SK-N-SH treated with all-trans-retinoic acid at 6 μM for 48 hours (cell line): ENCODE data around the gene SARS1.

ENCODE experiments used
- ATAC-seq: fragments of 200-7000 bp; cut with Tn5 transposase; 3 replicates; pipeline ENCODE4 v1.9.1; 2020; ENCODE audit warnings: mild to moderate bottlenecking, moderate library complexity
- ARNTL ChIP-seq: fragments of 450-650 bp; formaldehyde crosslinking; IDR thresholded peaks from 2 replicates; pipeline ENCODE4 v1.5.0; 2020; ENCODE audit warnings: low read depth, mild to moderate bottlenecking, moderate library complexity, borderline replicate concordance
- BACH2 ChIP-seq: fragments of 250-450 bp; sonication (Bioruptor Pico); IDR thresholded peaks from 2 replicates; pipeline ENCODE4 v1.9.0; 2021; ENCODE audit warnings: mild to moderate bottlenecking, borderline replicate concordance
- CREB5 ChIP-seq: fragments of 250-450 bp; sonication (Bioruptor Pico); IDR thresholded peaks from 2 replicates; pipeline ENCODE4 v1.5.1; 2020; ENCODE audit warnings: low read depth, mild to moderate bottlenecking, moderate library complexity
- CSDC2 ChIP-seq: fragments of 250-450 bp; sonication (Bioruptor Pico); IDR thresholded peaks from 2 replicates; pipeline ENCODE4 v1.5.0; 2020; ENCODE audit warnings: mild to moderate bottlenecking, moderate library complexity
- CSRNP3 ChIP-seq: fragments of 250-450 bp; sonication (Bioruptor Pico); IDR thresholded peaks from 2 replicates; pipeline ENCODE4 v1.5.1; 2021; ENCODE audit warnings: mild to moderate bottlenecking, moderate library complexity
- ESRRG ChIP-seq: fragments of 250-450 bp; sonication (Bioruptor Pico); IDR thresholded peaks from 2 replicates; pipeline ENCODE4 v1.6.1; 2021; ENCODE audit warnings: mild to moderate bottlenecking
- OSR1 ChIP-seq: fragments of 250-450 bp; sonication (Bioruptor Pico); IDR thresholded peaks from 2 replicates; pipeline ENCODE4 v1.8.0; 2022; ENCODE audit warnings: moderate library complexity, mild to moderate bottlenecking, inconsistent platforms
- POU6F1 ChIP-seq: fragments of 250-450 bp; sonication (Bioruptor Pico); IDR thresholded peaks from 2 replicates; pipeline ENCODE4 v1.8.0; 2021; ENCODE audit warnings: low read depth, mild to moderate bottlenecking, moderate library complexity, borderline replicate concordance
- PPARA ChIP-seq: fragments of 250-450 bp; sonication (Bioruptor Pico); IDR thresholded peaks from 2 replicates; pipeline ENCODE4 v1.5.0; 2020; ENCODE audit warnings: mild to moderate bottlenecking, borderline replicate concordance
- RARB ChIP-seq: fragments of 250-450 bp; sonication (Bioruptor Pico); IDR thresholded peaks from 2 replicates; pipeline ENCODE4 v1.8.0; 2021; ENCODE audit warnings: mild to moderate bottlenecking, moderate library complexity
- SNAI2 ChIP-seq: fragments of 250-450 bp; sonication (Bioruptor Pico); IDR thresholded peaks from 2 replicates; pipeline ENCODE4 v1.5.0; 2020; ENCODE audit warnings: mild to moderate bottlenecking, moderate library complexity
- TCF4 ChIP-seq: fragments of 250-450 bp; sonication (Bioruptor Pico); IDR thresholded peaks from 2 replicates; pipeline ENCODE4 v1.8.0; 2021; ENCODE audit warnings: mild to moderate bottlenecking, moderate library complexity, borderline replicate concordance
- TOX ChIP-seq: fragments of 250-450 bp; sonication (Bioruptor Pico); IDR thresholded peaks from 2 replicates; pipeline ENCODE4 v1.8.0; 2021; ENCODE audit warnings: mild to moderate bottlenecking, moderate library complexity, borderline replicate concordance
- ZC3H10 ChIP-seq: fragments of 250-450 bp; sonication (Bioruptor Pico); IDR thresholded peaks from 2 replicates; pipeline ENCODE4 v1.5.1; 2021; ENCODE audit warnings: mild to moderate bottlenecking, moderate library complexity
- ZFP3 ChIP-seq: fragments of 250-450 bp; sonication (Bioruptor Pico); IDR thresholded peaks from 2 replicates; pipeline ENCODE4 v1.5.0; 2020; ENCODE audit warnings: mild to moderate bottlenecking, moderate library complexity
- ZFP30 ChIP-seq: fragments of 450-650 bp; formaldehyde crosslinking; IDR thresholded peaks from 2 replicates; pipeline ENCODE4 v1.5.0; 2022; ENCODE audit warnings: mild to moderate bottlenecking, moderate library complexity
- ZNF565 ChIP-seq: fragments of 450-650 bp; formaldehyde crosslinking; conservative IDR thresholded peaks from 2 replicates; pipeline ENCODE4 v1.5.0; 2020; ENCODE audit warnings: low read depth, mild to moderate bottlenecking, moderate library complexity
- ZNF70 ChIP-seq: fragments of 450-650 bp; formaldehyde crosslinking; IDR thresholded peaks from 2 replicates; pipeline ENCODE4 v1.5.0; 2020; ENCODE audit warnings: mild to moderate bottlenecking, moderate library complexity
- ZNF8 ChIP-seq: fragments of 450-650 bp; formaldehyde crosslinking; IDR thresholded peaks from 2 replicates; pipeline ENCODE4 v1.5.0; 2020; ENCODE audit warnings: mild to moderate bottlenecking, moderate library complexity

Gene SARS1

GRCh38 chr1:109273570-109274288 is 60.0 kb downstream of the SARS1 start:
- ATAC-seq = no peak
- TF ChIP-seq ZNF70 (CRISPR knock-in tag) = no peak
- no peak for TF ChIP-seq ZC3H10 (CRISPR knock-in tag)
- no peak for TF ChIP-seq CREB5 (CRISPR knock-in tag)
- TF ChIP-seq ZNF8 = no peak
- TF ChIP-seq ZFP30 (CRISPR knock-in tag) = no peak
- no peak for TF ChIP-seq ARNTL
- TF ChIP-seq CSRNP3 (CRISPR knock-in tag) = no peak
- TF ChIP-seq, all 23 proteins: peak for 0

GRCh38 chr1:109274533-109275476 is 61.1 kb downstream of the SARS1 start:
- TF ChIP-seq POU6F1 (no peak), BACH2 (CRISPR knock-in tag) (no peak), ZNF565 (CRISPR knock-in tag) (no peak), PPARA (CRISPR knock-in tag) (no peak), ARNTL (no peak), ZC3H10 (CRISPR knock-in tag) (no peak), CREB5 (CRISPR knock-in tag) (no peak), SNAI2 (CRISPR knock-in tag) (no peak), ZFP3 (CRISPR knock-in tag) (no peak), TOX (no peak), ZNF70 (CRISPR knock-in tag) (no peak)
- peak; percentile 57 for ATAC-seq

- peak; percentile 15 for ATAC-seq
- no peak for TF ChIP-seq BACH2 (CRISPR knock-in tag)
- TF ChIP-seq ESRRG (CRISPR knock-in tag) = no peak
- TF ChIP-seq RARB = no peak
- TF ChIP-seq OSR1 (CRISPR knock-in tag) = no peak
- TF ChIP-seq CSDC2 = no peak
- TF ChIP-seq TOX = no peak
- TF ChIP-seq ZNF8 = no peak
- no peak for TF ChIP-seq POU6F1
- TF ChIP-seq CSRNP3 (CRISPR knock-in tag) = no peak
- no peak for TF ChIP-seq PPARA (CRISPR knock-in tag)
- TF ChIP-seq ZNF70 (CRISPR knock-in tag) = no peak
- TF ChIP-seq ZC3H10 (CRISPR knock-in tag) = no peak
- no peak for TF ChIP-seq ARNTL
- TF ChIP-seq ZFP30 (CRISPR knock-in tag) = no peak
- no peak for TF ChIP-seq TCF4
These were observed 62.1 kb downstream of the SARS1 start for GRCh38 chr1:109275706-109276345.
